NOMO-1 treated with DMSO at 0.1 percent for 48 hours (cell line): ENCODE data around the gene PLEKHM3.
"Not testable (repeated sequence)": the region's sequence is repeated elsewhere in the genome, so short reads cannot be mapped to it uniquely, and the experiment has no call there.

Experiments used
- DNase-seq: peaks from one replicate; lab custom pipeline; 2025; ENCODE audit not compliant: unreplicated experiment; lab: John Stamatoyannopoulos, UW

The PLEKHM3 gene

DNA sequence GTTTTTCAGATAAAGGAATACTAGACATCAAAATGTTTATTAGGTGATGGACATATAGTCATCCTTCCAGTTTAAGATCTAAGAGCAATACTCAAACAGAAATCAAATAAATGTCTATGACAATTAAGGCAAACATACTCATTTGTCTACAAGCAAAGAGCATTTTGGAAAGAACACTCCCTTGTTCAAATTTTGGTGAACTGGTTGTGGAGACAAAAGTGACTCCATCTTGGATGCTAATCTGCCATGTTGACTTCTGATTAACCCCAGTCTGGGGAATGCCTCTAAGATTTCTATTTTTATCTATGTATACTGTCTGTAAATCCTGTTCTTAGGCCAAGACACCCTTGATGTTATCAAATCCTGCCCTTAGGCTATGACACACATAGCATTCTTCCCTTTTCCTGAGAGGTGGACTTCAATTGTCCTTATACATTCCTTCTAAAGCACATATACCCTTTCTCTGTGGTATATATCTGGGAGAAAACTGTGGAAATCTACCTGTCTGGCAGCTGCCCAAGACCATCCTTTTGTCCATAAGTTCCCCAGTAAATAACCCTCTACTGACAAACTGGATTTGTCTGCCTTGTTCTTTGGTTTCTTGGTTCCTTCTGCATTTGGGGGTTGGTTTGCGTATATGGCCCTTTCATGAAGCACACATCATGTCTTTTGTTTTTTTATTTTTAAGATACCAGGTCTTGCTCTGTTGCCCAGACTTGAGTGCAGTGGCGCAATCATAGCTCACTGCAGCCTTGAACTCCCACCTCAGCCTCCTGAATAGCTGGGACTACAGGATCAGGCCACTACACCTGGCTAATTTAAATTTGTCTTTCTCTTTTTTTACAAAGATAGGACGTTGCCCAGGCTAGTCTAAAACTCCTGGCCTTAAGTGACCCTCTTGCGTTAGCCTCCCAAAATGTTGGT lies 12.5 kb upstream of the PLEKHM3 start:
- no peak for DNase-seq

- DNase-seq, result no peak
Measured at GRCh38 chr2:208036357-208036756, 11.0 kb upstream of the PLEKHM3 start.

DNA sequence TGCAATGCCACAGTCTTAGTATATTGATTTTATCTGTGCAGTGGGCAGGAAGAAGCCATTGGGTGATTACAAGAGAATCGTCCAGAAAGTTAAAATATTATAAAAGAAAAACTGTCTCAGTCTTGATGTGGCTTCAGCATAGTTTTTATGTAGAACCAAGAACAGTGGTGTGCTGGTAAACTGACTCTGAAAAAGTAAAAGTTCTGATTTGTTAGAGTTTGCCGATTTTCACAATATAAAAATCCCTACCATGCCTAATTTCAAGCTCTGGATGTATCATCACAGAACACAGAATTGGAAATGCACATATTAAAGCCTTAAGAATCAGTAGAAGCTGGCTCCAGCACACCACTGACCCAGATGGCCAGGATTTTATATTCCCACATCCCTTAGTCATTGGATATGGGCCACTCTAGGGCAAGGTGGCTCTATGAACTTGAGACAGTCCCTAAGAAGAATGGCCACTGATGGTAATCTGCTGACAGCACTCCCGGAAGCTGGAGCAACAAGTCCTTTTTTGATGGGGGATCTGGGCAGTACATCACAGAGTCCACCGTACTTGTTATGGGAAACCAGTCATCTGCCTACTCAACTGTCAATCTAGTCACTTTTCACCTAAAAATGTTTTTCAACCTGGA lies 9.3 kb upstream of the PLEKHM3 start:
- DNase-seq, result no peak

GRCh38 chr2:208033701-208034502 lies 8.6 kb upstream of the PLEKHM3 start:
- DNase-seq, result peak; percentile 32

- DNase-seq, result peak; percentile 95
Measured at GRCh38 chr2:208031608-208032019, 6.3 kb upstream of the PLEKHM3 start.

- DNase-seq, result no peak
Measured at GRCh38 chr2:208025814-208026184, 472 bp upstream of the PLEKHM3 start.

GRCh38 chr2:208024091-208024490 lies 1.2 kb downstream of the PLEKHM3 start:
- DNase-seq, result peak; percentile 9

- no peak for DNase-seq
Measured at GRCh38 chr2:208020253-208020652, 5.1 kb downstream of the PLEKHM3 start.

DNA sequence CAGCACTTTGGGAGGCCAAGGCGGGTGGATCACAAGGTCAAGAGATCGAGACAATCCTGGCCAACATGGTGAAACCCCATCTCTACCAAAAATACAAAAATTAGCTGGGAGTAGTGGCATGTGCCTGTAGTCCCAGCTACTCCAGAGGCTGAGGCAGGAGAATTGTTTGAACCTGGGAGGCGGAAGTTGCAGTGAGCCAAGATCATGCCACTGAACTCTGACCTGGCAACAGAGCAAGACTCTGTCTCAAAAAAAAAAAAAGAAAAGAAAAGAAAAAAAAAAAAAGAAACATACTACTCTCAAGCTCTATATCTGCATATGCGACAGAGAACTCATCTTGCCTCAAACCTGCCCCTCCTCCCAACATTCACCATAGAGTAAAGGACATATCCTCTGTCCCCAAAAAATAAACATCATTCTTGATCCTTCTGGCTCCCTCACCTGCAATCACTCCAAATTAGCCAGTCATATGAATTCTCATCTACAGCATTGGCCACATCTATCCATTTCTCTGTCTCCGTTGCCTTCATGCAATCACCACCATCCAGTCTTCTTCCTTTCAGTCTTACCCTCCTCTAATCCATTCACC lies 7.1 kb downstream of the PLEKHM3 start:
- not testable (repeated sequence) for DNase-seq

GRCh38 chr2:208017721-208018120 lies 7.6 kb downstream of the PLEKHM3 start:
- DNase-seq, result no peak

DNA sequence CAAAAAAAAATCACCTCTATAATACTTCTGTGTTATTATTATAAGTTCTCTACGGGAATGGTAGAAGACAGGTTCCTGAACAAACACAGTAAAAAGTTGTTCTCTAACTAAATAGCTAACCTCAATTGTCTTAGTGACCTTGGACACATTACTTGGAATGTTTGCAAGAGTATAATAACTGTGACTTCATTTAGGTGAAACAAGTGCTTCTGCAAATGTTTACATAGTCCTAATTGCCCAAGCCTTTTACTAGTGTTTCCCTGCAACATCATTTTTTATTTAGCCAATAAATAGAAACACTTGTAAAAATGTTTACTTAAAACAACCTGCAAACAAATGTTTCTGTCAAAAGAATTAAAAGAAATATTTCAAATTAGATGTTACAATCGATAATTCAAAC lies 9.9 kb downstream of the PLEKHM3 start:
- DNase-seq, result no peak

- DNase-seq, result peak; percentile 2
Measured at GRCh38 chr2:208013285-208014178, 11.8 kb downstream of the PLEKHM3 start.

- DNase-seq, result peak; percentile 92
Measured at GRCh38 chr2:208012449-208012848, 12.9 kb downstream of the PLEKHM3 start.

DNA sequence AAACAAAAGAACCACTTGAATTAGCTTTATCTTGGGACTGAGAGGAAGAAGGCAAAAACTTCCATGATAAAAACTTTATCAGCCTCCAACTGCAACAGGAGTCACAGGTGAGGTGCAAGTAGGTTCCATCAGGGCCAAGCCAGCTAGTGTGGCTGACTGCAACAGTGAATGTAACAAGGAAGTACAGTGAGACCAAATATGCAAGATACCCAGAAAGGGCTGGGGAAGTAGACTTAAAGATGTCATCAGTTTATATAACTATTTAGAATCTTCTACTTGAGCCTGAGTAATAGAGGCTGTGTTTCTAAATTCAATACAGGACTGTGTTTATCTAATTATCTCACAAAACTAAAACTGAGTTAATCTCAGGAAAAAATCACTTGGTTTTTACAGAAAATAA lies 14.8 kb downstream of the PLEKHM3 start:
- peak; percentile 61 for DNase-seq

DNA sequence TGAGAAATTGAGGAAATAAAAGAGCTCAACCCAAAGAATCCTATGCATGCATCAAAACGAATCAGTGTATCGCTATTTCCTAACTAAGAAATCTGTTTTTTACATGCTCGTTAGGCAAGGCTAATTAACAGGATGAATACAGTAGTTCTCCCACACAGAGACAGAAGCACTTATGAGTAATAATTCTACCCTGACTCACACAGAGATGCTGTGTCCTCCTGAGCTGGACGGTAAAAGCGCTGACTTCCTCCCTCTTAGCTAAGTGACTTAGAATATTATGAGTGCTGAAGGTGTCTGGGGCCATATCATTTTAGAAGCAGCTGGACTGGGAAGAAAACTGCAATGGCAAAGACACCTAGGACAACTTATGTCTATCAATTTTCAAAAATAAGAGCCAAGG lies 18.5 kb downstream of the PLEKHM3 start:
- DNase-seq, result peak; percentile 79

- DNase-seq, result no peak
Measured at GRCh38 chr2:208006337-208006736, 19.0 kb downstream of the PLEKHM3 start.

DNA sequence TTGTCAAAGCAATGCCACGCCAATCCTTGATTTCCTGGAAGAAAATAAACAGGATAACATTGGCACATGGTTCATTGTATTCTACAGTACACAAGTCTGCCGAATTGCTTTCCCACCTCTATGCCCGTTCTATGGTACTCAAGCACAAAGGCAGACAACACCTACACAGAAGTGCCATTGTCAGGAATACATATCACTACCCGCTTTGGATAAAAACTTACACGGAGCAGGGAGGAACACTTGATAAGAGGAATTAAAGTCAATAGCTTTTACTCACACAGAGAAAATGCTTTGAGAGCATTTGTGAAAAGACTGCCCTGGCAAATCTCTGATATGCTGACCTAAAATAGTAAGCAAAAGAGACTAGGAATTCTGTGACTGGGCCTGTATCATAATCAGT lies 23.4 kb downstream of the PLEKHM3 start:
- no peak for DNase-seq

- DNase-seq, result no peak
Measured at GRCh38 chr2:208000701-208001395, 24.5 kb downstream of the PLEKHM3 start.

DNA sequence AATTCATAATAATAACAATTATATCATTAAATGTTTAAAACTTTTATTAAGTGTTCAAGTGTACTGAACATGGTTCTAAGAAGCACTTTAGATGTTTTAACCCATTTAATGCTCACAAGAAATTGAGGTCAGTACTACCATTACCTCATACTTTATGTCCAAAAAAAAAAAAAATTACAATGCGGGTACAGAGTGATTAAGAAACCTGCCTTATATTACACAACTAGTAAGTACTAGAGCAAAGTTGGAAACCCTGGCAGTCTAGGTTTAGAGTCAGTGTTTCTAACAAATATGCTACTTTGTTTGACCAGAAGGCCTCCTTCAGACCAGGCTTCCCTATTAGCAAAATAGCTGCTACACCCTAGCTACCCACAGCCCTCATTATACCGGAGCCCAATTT lies 28.5 kb downstream of the PLEKHM3 start:
- peak; percentile 75 for DNase-seq

- DNase-seq, result no peak
Measured at GRCh38 chr2:207995887-207996286, 29.4 kb downstream of the PLEKHM3 start.
